ENCODE data around the gene SOCS6. TPM values are rescaled to one million over a fixed set of nuclear protein-coding genes. Genes with fewer than 3 reads are reported as not detected.

Gene SOCS6
- polyA plus RNA-seq, 3 donors: 4.8 to 6.1 (median 4.8) TPM

DNA sequence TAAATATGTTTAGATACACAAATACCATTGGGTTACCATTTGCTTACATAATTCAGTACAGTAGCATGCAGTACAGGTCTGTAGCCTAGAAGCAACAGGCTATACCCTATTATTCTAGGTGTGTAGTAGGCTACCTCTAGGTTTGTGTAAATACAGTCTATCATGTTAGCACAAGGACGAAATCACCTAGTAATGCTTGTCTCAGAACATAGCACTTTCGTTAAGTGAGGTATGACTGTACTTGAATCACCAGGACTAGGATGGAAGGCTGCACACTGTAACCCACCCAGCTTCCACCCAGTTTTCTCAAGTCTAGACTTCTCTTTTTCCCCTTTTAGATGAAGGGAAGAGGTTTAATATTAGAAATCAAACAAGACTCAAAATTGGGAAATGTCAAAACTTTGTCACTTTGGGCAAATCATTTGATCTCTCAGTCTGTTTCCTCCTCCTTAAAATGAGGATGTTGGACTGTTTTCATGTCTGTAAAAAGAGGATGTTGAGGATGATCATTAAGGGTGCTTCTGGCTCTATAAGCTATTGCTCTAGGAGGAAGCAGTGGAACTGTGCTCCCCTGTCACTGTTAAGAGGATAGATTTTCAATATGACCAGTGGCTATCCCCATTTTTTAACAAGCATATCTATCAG, 3.7 kb upstream of the SOCS6 start:
- H3K4me1 Mint-ChIP-seq: peaks cover 38% of the 10 kb centered on the region
- H3K9me3 Mint-ChIP-seq: peaks cover 6 to 16% (median 11%) of the 10 kb centered on the region in 7 donors
- Histone ChIP-seq H3K27me3 (ENCODE audit: control insufficient read depth in 2 of 2, insufficient read depth in 2 of 2, low read length in 2 of 2) (no peaks in the 10 kb centered on the region), H3K79me2 (ENCODE audit: insufficient read depth, low read length) (peaks cover 6% of the 10 kb centered on the region), H2AFZ (ENCODE audit: insufficient read depth, low read depth, low read length, poor library complexity, severe bottlenecking) (no peak overlapping the region), H3K27ac (ENCODE audit: low read depth in 1 of 2, low read length in 2 of 2) (peak overlapping the region in 1 of 2 donors; percentile 65), H3K9me3 (replicated peaks in 1 of 2; ENCODE audit: control insufficient read depth in 1 of 2, insufficient read depth in 1 of 2, low read length in 2 of 2) (peaks cover 8 to 11% of the 10 kb centered on the region in 2 donors), H3K36me3 (replicated peaks in 1 of 2; ENCODE audit: control insufficient read depth in 1 of 2, insufficient read depth in 2 of 2, low read length in 2 of 2) (no peaks in the 10 kb centered on the region), H4K20me1 (ENCODE audit: insufficient read depth, low read length) (peaks cover 3% of the 10 kb centered on the region), H3K9ac (ENCODE audit: insufficient read depth, low read length, poor library complexity, severe bottlenecking) (no peak overlapping the region), H3K4me3 (replicated peaks in 1 of 3; ENCODE audit: low read depth in 2 of 3, low read length in 3 of 3) (peak overlapping the region in 1 of 3 experiments; percentile 36), H3K4me2 (replicated peaks; ENCODE audit: extremely low read depth, low read length, poor library complexity, severe bottlenecking) (peak overlapping the region; percentile 46), H3K4me1 (ENCODE audit: control insufficient read depth in 1 of 2, insufficient read depth in 2 of 2, low read length in 2 of 2) (peaks cover 37 to 40% of the 10 kb centered on the region in 2 donors)
- intact Hi-C loops (cut with micrococcal nuclease): loop anchor here (5.0 kb wide), 3 partner anchors 47 to 147 kb away; partner anchors contain the start of gene RTTN (in 1 of the 2)
- peaks cover 0 to 10% (median 0%) of the 10 kb centered on the region in 3 donors for H3K27me3 Mint-ChIP-seq (ENCODE audit: low read depth in 3 of 3)
- TF ChIP-seq CTCF (IDR thresholded peaks at IDR 0.05): no peak
- WGBS (ENCODE audit: insufficient coverage): no CpG with 5 or more reads among the region's 2 CpGs
- peak overlapping the region in 6 of 7 donors; percentile 15 to 76 (median 50) for H3K27ac Mint-ChIP-seq
- peaks cover 0 to 7% of the 10 kb centered on the region in 2 donors for H3K36me3 Mint-ChIP-seq
- H3K4me3 Mint-ChIP-seq: no peak overlapping the region
- DNase-seq: peak; percentile 72 to 89 (median 77)

- Mint-ChIP-seq H3K27ac (no peak overlapping the region), H3K4me1 (peaks cover 63% of the 10 kb centered on the region), H3K36me3 (peaks cover 0 to 16% of the 10 kb centered on the region in 2 donors), H3K27me3 (ENCODE audit: low read depth in 3 of 3) (peaks cover 0 to 10% (median 0%) of the 10 kb centered on the region in 3 donors), H3K4me3 (peak overlapping the region; percentile 48 to 65), H3K9me3 (peaks cover 0 to 2% (median 0%) of the 10 kb centered on the region in 7 donors)
- H3K9me3 ChIP-seq (replicated peaks in 1 of 2; ENCODE audit: control insufficient read depth in 1 of 2, insufficient read depth in 1 of 2, low read length in 2 of 2): no peaks in the 10 kb centered on the region
- WGBS (ENCODE audit: insufficient coverage): no CpG with 5 or more reads among the region's 2 CpGs
- peak overlapping the region in 1 of 3 experiments; percentile 80 for H3K4me3 ChIP-seq (replicated peaks in 1 of 3; ENCODE audit: low read depth in 2 of 3, low read length in 3 of 3)
- no peaks in the 10 kb centered on the region for H3K27me3 ChIP-seq (ENCODE audit: control insufficient read depth in 2 of 2, insufficient read depth in 2 of 2, low read length in 2 of 2)
- TF ChIP-seq CTCF (IDR thresholded peaks at IDR 0.05): no peak
- H2AFZ ChIP-seq (ENCODE audit: insufficient read depth, low read depth, low read length, poor library complexity, severe bottlenecking): no peak overlapping the region
- H3K4me1 ChIP-seq (ENCODE audit: control insufficient read depth in 1 of 2, insufficient read depth in 2 of 2, low read length in 2 of 2): peaks cover 58 to 67% of the 10 kb centered on the region in 2 donors
- peak overlapping the region; percentile 89 for H3K4me2 ChIP-seq (replicated peaks; ENCODE audit: extremely low read depth, low read length, poor library complexity, severe bottlenecking)
- H3K79me2 ChIP-seq (ENCODE audit: insufficient read depth, low read length): peaks cover 32% of the 10 kb centered on the region
- intact Hi-C loops (cut with micrococcal nuclease): loop anchor here (2.0 to 5.0 kb wide), 4 partner anchors 45 to 145 kb away; partner anchors contain the start of gene RTTN (in 1 of the 2)
- peaks cover 28% of the 10 kb centered on the region for H4K20me1 ChIP-seq (ENCODE audit: insufficient read depth, low read length)
- H3K9ac ChIP-seq (ENCODE audit: insufficient read depth, low read length, poor library complexity, severe bottlenecking): no peak overlapping the region
- no peaks in the 10 kb centered on the region for H3K36me3 ChIP-seq (replicated peaks in 1 of 2; ENCODE audit: control insufficient read depth in 1 of 2, insufficient read depth in 2 of 2, low read length in 2 of 2)
- no peak overlapping the region for H3K27ac ChIP-seq (ENCODE audit: low read depth in 1 of 2, low read length in 2 of 2)
- no peak for DNase-seq
These were observed 1.1 kb upstream of the SOCS6 start for GRCh38 chr18:70287731-70288130.
